Fibroblast of the conjunctiva (primary cell): ENCODE results near the gene HMOX1.
A peak's percentile ranks its signal among the peaks of the same experiment; 100 is the strongest.
"Not testable (repeated sequence)": the region's sequence is repeated elsewhere in the genome, so short reads cannot be mapped to it uniquely, and the experiment has no call there.

Source experiments
- DNase-seq: peaks from one replicate; pipeline ENCODE4 v3.0.0-alpha.2; 2010; ENCODE audit warnings: low read depth

The HMOX1 gene

GRCh38 chr22:35350539-35351503 is 30.1 kb upstream of the HMOX1 start:
- peak; percentile 91 for DNase-seq

DNA sequence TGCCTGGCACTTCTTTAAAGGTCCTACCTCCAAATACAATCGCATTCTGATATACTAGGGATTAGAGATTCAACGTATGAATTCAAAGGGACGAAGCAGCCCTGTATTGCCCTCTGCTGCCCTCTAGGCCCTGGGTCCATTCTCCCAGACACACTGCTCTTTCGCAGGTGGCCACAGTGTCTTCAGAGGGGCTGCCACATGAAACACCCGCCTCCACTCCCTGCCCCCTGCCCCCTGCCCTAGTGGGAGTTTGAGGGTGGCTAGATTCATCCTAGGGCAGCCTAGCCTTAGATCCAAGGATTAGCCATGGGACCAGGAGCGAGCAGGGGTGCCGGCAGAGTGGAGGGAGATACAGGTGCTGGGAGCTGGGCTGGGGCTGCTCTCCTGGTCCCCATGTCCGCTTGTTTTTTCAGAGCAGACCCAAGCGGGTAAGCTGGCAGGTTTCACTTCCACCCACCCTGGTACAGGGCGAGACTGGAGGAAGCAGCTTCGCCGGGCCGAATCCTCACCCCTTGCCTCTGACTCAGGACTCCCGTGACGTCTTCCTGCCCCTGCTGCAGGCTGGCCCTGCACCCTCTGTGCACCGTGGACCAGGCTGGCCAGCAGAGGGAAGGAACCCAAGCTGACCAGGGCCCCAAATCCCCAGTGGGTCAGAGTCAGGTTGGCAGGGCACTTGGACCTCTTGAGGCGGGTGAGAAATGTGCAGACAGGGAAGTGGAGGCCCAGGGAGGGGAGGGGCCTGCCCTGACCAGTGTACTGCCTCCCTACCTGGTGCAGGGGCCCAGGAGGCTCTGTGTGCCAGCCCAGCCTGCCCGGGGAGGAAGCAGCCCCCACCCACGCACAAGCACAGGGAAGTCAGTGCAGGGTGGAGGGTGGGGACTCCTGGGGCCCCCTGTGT is 28.4 kb upstream of the HMOX1 start:
- DNase-seq: no peak

DNA sequence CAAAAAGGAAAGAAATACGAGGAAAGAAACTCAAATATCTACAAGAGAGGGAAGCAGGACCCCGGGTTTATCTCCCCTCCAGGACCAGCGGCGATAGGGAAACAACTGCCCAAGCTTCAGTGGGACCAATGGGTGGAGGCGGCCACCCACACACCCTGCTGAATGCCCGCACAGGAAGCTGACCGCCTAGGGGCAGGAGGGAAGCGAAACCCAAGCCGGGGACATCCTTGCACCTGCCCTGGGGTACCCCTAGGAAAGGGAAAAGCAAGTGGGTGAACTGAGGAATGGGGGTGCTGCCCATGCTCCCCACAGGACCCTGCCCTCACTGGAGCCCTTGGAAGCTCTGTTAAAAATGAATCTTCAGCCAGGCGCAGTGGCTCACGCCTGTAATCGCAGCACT is 27.6 kb upstream of the HMOX1 start:
- DNase-seq: no peak

- DNase-seq: no peak
These were observed 26.8 kb upstream of the HMOX1 start for GRCh38 chr22:35354068-35354467.

DNA sequence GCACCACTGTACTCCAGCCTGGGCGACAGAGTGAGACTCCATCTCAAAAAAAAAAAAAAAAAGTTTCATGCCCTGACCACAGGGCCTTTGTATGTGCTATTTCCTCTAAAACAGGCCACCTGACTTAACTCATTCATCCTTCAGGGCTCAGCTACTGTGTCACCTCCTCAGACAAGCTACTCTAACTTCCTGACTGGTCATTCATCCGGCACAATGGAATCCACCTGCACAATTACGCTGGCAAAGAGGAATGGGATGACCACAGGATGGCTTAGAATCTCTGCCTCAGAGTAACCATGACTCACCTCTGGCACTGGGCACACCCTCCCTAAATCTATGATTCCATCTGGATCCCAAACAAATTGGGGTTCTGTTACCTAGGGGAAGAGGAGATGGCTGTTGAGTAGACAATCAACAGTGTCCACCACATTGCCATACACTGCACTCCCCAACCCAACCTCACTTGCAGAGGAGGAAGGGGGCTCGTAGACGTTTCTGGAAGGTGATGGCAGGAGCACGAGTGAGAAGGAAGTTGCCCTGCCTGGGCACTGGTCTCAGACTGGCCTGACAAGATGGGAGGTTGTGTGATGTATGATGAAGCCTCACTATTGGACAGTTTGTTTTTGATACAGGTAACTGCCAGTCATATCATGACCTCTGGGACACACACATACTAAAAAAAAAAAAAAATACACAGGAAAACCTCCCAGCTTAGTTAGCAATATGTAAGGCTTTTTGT is 22.8 kb upstream of the HMOX1 start:
- DNase-seq: no peak

- no peak for DNase-seq
These were observed 21.4 kb upstream of the HMOX1 start for GRCh38 chr22:35359380-35360065.

DNA sequence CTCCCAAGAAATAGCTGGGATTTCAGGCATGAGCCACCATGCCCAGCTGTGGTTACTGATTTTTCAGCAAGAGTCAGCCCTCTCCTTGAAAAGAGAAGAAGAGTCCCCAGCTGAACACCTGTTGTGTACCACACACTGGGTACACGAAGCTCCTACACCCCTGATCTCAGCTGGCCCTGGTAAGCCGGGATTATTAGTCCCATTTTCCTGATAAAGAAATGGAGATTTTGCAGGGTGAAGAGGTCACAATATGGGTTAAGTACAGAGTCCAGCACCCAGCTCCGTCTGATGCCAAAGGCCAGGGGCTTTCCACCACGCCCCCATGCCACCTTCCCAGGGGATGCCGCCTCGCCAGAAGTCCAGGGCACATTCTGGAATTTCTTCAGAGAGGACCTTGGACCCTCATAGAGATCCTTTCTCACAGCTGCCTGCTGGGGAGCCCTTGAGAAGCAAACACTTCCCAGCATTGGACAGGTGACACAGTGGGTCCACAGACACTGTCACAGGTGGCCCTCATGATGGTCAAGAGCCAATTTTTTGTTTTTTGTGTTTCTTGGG is 19.8 kb upstream of the HMOX1 start:
- DNase-seq: no peak

- no peak for DNase-seq
These were observed 17.3 kb upstream of the HMOX1 start for GRCh38 chr22:35363566-35364086.

GRCh38 chr22:35364230-35364629 is 16.7 kb upstream of the HMOX1 start:
- not testable (repeated sequence) for DNase-seq

DNA sequence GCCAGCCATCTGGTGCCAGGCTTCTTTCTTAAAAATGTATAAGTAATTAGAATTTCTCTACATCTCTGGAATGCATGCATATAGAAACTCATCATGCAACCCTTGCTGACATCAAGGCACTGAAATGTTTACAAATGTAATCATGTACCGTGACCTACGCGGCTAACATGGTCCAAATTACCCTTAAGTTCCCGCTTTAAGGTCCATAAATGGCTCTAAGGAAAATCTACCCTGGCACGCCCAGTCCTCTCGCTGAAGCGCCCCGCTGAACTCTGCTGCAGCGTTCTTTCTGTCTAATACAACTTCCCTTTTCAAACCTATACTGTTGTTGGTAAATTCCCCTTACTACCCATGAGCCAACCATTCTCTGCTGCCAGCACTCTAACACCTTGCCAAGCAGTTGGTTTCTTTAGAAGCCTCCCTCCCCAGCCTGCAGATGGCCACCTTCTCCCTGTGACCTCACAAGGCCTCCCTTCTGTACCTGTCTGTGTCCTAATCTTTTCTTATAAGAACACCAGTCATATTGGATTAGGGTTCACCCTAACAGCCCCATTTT is 13.5 kb upstream of the HMOX1 start:
- no peak for DNase-seq

DNA sequence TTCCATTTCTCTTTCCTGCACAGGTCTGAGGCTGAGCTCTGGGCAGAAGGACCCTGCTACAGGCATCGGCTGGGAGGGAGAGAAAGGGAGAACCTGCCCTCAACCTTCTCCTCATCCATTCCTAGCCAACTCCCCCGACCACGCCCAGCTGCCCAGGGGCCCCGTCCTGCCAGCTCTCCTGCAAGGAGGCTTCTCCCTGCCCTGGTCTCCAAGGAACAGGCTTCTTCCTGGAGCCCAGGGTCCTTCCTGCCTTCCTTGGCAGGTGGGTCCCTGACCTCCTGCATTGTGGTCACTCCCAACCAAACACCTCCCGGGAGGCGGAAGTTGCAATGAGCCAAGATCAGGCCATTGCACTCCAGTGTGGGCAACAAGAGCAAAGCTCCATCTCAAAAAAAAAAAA is 12.5 kb upstream of the HMOX1 start:
- DNase-seq: no peak

GRCh38 chr22:35369996-35370395 is 10.9 kb upstream of the HMOX1 start:
- DNase-seq: no peak

DNA sequence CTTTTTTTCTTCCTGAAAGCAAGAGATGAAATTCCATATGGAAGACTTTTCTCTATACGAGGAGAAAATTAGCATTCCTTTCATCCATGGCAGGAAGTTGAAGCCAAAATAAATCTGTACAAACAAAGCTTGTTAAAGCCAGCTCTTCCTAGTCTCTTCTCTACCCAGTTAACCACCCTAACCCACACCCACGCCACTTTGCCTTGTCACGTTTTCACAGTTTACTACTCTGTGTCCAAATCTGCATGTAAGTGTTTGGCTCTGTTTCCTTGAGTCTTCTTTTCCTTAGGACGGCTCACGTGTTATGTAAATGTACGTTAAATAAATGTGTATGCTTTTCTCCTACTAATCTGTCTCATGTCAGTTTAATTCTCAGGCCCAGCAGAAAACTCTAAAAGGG is 7.1 kb upstream of the HMOX1 start:
- no peak for DNase-seq

GRCh38 chr22:35375031-35375430 is 5.9 kb upstream of the HMOX1 start:
- no peak for DNase-seq

DNA sequence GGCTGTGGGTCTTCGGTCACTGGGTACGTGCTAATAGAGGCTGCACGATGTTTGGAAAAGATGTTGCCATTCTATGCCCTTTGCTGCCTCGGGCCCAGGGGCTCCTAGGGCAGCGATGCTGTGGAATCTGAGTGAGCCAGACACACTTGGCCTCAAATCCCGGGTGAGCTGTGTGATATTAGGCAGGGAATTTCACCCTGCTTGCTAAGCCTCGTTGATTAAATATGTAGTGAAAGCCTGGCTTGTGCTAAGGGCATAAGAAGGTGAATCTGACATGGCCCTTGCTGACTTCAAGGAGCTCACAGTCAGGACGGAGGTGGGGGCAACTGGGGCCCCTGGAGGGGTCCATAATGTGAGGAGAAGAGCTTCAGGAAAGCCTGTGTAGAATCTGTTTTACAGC is 5.4 kb upstream of the HMOX1 start:
- no peak for DNase-seq

DNA sequence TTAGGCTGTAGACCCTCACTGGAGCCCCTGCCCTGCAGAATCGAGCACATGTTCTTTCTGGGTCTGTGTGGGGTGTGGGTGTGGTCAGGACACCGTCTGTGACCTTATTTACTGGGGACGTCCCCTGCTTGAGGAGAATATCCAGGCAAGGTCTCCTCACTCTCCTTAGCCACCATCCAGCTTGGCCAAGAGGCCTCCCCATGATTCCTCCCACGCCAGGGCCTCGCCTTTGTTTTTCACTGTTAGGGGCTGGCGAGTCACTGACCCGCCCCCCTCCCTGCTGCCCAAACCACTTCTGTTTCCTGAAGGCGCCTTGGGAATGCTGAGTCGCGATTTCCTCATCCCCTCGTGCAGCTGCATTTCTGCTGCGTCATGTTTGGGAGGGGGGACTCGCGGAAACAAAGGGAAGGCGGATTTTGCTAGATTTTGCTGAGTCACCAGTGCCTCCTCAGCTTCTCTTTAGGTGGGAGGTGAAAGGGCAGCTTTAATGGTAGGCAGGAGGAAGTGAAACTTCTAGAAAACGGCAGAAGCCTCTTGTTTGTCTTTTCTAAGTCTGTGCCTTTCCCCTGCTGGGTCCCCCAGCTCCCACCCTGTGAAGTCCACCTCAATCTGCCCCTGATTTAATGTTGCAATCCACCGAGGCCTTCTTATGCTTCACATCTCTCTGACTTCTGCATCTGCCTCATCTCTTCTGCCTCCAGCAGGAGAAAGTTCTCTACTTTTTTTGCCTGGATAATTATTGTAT is 4.0 kb upstream of the HMOX1 start:
- peak; percentile 97 for DNase-seq

DNA sequence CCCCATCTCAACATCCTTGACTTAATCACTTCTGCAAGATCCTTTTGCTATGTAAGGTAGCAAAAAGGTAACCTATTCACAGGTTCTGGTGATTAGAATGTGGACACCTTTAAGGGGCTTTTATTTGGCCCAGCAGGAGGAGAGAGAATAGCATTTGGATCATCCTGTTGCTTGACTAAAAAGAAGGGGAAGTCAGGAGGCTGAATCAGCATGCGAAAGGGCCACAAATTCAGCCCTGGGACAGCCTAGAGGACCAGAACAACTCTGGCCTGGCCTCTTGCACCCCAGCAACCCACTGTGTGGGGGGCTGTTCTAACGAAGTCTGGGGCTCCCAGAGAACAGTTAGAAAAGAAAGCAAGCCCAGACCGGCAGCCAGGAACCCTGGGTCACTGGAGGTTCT is 3.2 kb upstream of the HMOX1 start:
- no peak for DNase-seq

DNA sequence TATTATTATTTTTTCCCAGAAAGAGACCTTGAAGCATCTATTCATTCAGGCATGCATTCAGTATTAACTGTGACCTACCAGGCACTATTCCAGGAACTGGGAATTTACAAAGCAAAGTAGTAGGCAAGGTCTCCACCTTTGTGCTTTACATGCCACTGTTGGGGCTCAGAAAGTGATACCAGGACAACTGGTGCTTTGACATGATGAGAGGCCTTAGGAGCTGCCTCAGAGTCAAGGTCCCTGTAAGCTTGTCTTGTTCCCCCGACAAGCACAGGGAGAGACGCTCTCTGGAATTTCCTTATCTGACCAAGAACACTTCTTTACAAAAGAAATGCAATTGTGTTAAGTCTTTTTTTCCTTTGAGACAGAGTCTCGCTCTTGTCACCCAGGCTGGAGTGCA is 2.3 kb upstream of the HMOX1 start:
- no peak for DNase-seq

DNA sequence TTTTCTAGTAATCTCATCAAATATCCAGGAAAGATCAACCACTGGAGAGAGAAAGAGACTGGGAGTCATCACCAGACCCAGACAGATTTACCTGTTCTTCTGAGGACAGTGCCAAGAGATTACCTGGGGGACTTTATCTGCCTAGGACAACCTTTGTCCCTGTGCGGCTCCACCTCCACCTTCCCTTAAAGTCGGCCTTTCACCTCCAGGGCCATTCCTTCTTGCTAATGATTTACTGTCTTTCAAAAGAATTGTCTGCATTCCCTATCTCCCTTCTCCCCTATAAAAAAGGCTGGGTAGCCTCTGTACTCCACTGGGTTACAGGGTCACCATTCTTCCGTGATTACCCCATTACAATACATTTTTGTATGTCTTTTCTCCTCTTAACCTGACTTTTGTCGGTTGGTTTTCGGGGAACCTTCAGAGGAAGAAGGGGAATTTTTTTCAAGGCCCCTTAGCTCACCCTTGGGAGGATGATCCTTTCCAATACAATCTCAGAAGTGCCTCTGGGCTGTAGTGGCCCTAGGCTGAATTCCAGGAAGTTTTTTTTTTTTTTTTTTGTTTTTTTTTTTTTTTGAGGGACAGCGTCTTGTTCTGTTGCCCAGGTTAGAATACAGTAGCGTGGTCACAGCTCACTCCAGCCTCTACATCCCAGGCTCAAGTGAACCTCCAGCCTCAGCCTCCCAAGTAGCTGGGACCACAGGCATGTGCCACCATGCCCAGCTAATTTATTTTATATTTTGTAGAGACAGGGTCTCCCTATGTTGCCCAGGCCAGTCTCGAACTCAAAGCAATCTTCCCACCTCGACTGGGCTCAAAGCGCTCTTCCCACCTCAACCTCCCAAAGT is 1.5 kb upstream of the HMOX1 start:
- DNase-seq: no peak
